Activated CD4-positive, alpha-beta T cell treated with anti-CD3 and anti-CD28 coated beads, Interleukin-2, amount 10 ng/mL, durations not matched to agents 24 days and 14 days (primary cell): ENCODE data around the gene RCSD1. TPM values are rescaled to one million over a fixed set of nuclear protein-coding genes. Genes with fewer than 3 reads are reported as not detected.

Source experiments
- DNase-seq: peaks from one replicate; pipeline ENCODE4 v3.0.0; 2022
- H3K27ac Mint-ChIP-seq: one replicate; pipeline ENCODE4 v1.8.0; 2022; ENCODE audit warnings: mild to moderate bottlenecking, mixed read lengths
- H3K27me3 Mint-ChIP-seq: one replicate; pipeline ENCODE4 v1.8.0; 2022; ENCODE audit warnings: mixed read lengths
- H3K36me3 Mint-ChIP-seq: one replicate; pipeline ENCODE4 v1.8.0; 2022; ENCODE audit warnings: low read depth, mild to moderate bottlenecking, mixed read lengths
- H3K4me1 Mint-ChIP-seq: one replicate; pipeline ENCODE4 v1.8.0; 2021; ENCODE audit warnings: mixed read lengths
- H3K4me3 Mint-ChIP-seq: one replicate; pipeline ENCODE4 v1.8.0; 2022; ENCODE audit warnings: mild to moderate bottlenecking, moderate library complexity, mixed read lengths
- H3K9me3 Mint-ChIP-seq: one replicate; pipeline ENCODE4 v1.8.0; 2021; ENCODE audit warnings: mixed read lengths
- intact Hi-C: fragments of 100-400 bp; cut with micrococcal nuclease; formaldehyde crosslinking; loops from one replicate; pipeline ENCODE4 v1.15.1; 2023
- total RNA-seq: library from RNA; stranded (reverse); gene quantifications from 2 replicates; pipeline ENCODE4 v1.2.3, GENCODE V29; 2022

The RCSD1 gene
- total RNA-seq, 1 donor from 2014 or later = 81.0 TPM

- intact Hi-C loops = no loop called here
- Mint-ChIP-seq H3K27me3 (no peaks in the 10 kb centered on the region), H3K36me3 (peaks cover 44% of the 10 kb centered on the region), H3K27ac (no peak overlapping the region), H3K4me3 (no peak overlapping the region), H3K4me1 (peaks cover 10% of the 10 kb centered on the region), H3K9me3 (no peaks in the 10 kb centered on the region)
- DNase-seq = no peak
Observed at GRCh38 chr1:167706363-167706762, 76.3 kb downstream of the RCSD1 start.

- DNase-seq = no peak
- Mint-ChIP-seq H3K36me3 (peaks cover 38% of the 10 kb centered on the region), H3K4me1 (peaks cover 10% of the 10 kb centered on the region), H3K4me3 (no peak overlapping the region), H3K27ac (peak overlapping the region; percentile 48), H3K27me3 (no peaks in the 10 kb centered on the region), H3K9me3 (no peaks in the 10 kb centered on the region)
- intact Hi-C loops = no loop called here
Observed at GRCh38 chr1:167706931-167707877, 77.2 kb downstream of the RCSD1 start.

GRCh38 chr1:167707942-167708341, 77.9 kb downstream of the RCSD1 start:
- no peaks in the 10 kb centered on the region for H3K9me3 Mint-ChIP-seq
- DNase-seq = no peak
- no peak overlapping the region for H3K4me3 Mint-ChIP-seq
- H3K36me3 Mint-ChIP-seq = peaks cover 35% of the 10 kb centered on the region
- H3K4me1 Mint-ChIP-seq = peaks cover 13% of the 10 kb centered on the region
- peaks cover 5% of the 10 kb centered on the region for H3K27me3 Mint-ChIP-seq
- intact Hi-C loops = no loop called here
- peak overlapping the region; percentile 35 for H3K27ac Mint-ChIP-seq

DNA sequence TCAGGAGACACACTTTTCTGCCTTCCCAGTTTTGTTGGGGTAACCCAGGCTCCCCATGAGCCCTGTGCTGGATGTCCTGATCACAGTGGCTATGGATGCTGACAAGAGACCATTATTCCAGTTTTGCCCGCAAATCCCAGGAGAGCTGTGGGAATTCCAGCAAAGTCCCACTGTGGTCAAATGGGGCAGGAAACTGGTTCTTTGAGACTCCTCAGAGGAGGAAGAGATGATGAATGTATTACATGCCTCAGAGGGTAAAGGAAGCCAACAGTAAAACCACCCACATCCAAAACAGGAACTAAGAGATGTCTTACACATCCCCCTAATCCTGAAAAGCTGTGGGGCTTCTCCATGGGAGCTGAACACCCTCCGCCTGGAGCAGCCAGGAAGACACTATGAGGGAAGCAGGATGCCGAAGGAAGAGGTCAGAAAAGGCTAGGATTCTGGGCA, 78.9 kb downstream of the RCSD1 start:
- no peaks in the 10 kb centered on the region for H3K9me3 Mint-ChIP-seq
- no peak for DNase-seq
- H3K4me1 Mint-ChIP-seq = peaks cover 23% of the 10 kb centered on the region
- H3K27ac Mint-ChIP-seq = no peak overlapping the region
- peaks cover 25% of the 10 kb centered on the region for H3K36me3 Mint-ChIP-seq
- no peak overlapping the region for H3K4me3 Mint-ChIP-seq
- intact Hi-C loops = no loop called here
- H3K27me3 Mint-ChIP-seq = peaks cover 10% of the 10 kb centered on the region

DNA sequence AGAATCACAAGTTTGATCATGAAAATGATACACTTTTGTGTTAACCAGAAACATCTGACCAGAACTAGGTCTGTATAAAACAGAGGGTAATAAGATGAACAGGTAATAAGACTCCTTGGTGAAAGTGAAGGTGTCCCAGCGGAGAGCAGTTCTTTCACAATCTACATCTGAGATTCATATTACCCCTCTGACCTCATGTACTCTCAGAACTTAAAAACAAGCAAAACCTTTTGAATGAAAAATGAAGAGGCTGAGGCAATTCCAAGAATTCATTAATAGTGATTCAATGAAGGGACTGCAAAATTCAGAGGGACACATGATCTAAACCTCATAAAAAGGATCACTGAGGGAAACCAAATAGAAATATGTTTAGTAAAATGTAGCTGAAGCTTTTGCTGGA, 80.8 kb downstream of the RCSD1 start:
- H3K4me3 Mint-ChIP-seq = no peak overlapping the region
- intact Hi-C loops = loop anchor here (5.0 to 10.0 kb wide), 2 partner anchors 254 to 486 kb away; partner anchors contain the start of gene POU2F1
- peaks cover 13% of the 10 kb centered on the region for H3K27me3 Mint-ChIP-seq
- no peak overlapping the region for H3K27ac Mint-ChIP-seq
- H3K36me3 Mint-ChIP-seq = peaks cover 11% of the 10 kb centered on the region
- DNase-seq = no peak
- H3K9me3 Mint-ChIP-seq = no peaks in the 10 kb centered on the region
- peaks cover 35% of the 10 kb centered on the region for H3K4me1 Mint-ChIP-seq

DNA sequence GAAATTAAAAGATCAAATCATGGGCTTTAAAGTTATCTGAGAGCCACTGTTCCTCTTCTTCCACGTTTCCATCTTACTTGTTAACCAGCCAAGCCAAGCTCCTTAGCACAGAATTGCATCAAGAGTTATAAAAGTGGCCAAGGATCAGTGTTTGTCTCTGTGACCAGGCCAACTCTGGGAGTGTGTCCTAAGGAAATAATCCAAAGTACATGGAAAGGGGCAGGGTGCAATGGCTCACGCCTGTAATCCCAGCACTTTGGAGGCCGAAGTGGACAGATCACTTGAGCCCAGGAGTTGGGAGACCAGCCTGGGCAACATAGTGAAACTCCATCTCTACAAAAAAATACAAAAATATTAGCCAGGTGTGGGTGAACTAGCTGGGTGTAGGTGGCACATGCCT, 81.8 kb downstream of the RCSD1 start:
- Mint-ChIP-seq H3K27ac (no peak overlapping the region), H3K36me3 (peaks cover 9% of the 10 kb centered on the region), H3K9me3 (no peaks in the 10 kb centered on the region), H3K4me1 (peaks cover 37% of the 10 kb centered on the region), H3K4me3 (no peak overlapping the region), H3K27me3 (peaks cover 13% of the 10 kb centered on the region)
- no peak for DNase-seq
- intact Hi-C loops = loop anchor here (5.0 to 10.0 kb wide), 2 partner anchors 254 to 487 kb away; partner anchors contain the start of gene POU2F1

DNA sequence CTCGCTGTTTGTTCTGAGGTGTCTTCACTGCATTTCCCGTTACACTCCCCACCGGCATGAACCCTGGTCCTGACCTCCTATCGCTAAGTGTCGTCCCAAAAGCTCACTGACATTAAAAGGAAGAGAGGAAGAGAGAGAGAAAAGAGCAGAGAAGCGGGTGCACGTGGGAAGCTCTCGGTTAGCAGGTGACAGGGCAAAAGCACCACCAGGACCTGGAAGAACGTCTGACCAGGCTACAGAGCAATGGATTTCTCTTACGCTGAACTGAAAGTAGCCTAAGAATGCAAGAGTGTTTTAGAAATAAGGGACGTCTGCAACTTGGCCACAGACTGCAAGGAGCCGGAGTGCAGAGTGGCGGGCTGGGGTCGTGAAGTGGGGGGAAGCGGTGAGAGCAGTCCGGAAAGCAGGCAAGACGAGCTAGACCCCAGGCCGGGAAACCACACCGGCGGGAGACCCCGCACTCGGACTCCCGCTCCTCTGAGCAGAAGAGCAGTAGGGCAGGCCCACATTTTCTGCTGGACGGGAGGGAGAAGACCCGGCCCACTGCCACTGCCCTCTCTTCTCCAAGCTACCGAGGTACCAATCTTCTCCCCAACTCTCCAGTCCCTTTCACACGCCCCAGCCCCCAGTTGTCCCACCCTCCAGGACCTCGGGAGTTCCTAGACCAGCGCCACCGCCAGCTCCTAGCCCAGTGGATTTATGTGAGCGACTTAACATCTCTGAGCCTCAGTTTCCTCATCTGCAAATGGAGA, 83.5 kb downstream of the RCSD1 start:
- H3K4me3 Mint-ChIP-seq = peak overlapping the region; percentile 96
- H3K27ac Mint-ChIP-seq = peak overlapping the region; percentile 98
- no peaks in the 10 kb centered on the region for H3K9me3 Mint-ChIP-seq
- H3K27me3 Mint-ChIP-seq = peaks cover 13% of the 10 kb centered on the region
- DNase-seq = peak; percentile 76
- intact Hi-C loops = loop anchor here (2.0 to 10.0 kb wide), 3 partner anchors 85 to 489 kb away; partner anchors contain the start of gene POU2F1
- peaks cover 48% of the 10 kb centered on the region for H3K4me1 Mint-ChIP-seq
- peaks cover 3% of the 10 kb centered on the region for H3K36me3 Mint-ChIP-seq

DNA sequence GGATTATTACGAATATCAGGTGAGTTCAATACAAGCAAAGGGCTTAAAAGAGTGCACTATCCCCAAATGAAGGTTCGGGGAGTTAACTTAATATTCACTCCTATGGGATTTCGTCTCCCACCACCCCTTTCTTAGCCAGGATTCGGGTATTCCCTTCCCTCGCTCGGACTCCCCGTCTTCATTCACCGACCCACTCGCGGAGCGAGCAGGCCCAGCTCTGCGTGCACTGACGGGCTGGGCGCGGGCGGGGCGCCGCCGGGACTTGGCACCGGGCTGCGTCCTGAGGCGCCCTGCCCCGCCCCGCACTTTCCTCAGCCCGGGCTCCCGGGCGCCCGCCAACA, 84.0 kb downstream of the RCSD1 start:
- Mint-ChIP-seq H3K4me1 (peaks cover 45% of the 10 kb centered on the region), H3K9me3 (no peaks in the 10 kb centered on the region), H3K27ac (peak overlapping the region; percentile 98), H3K27me3 (peaks cover 13% of the 10 kb centered on the region), H3K36me3 (peaks cover 3% of the 10 kb centered on the region), H3K4me3 (peak overlapping the region; percentile 96)
- intact Hi-C loops = loop anchor here (2.0 to 10.0 kb wide), 3 partner anchors 85 to 489 kb away; partner anchors contain the start of gene POU2F1
- DNase-seq = no peak

DNA sequence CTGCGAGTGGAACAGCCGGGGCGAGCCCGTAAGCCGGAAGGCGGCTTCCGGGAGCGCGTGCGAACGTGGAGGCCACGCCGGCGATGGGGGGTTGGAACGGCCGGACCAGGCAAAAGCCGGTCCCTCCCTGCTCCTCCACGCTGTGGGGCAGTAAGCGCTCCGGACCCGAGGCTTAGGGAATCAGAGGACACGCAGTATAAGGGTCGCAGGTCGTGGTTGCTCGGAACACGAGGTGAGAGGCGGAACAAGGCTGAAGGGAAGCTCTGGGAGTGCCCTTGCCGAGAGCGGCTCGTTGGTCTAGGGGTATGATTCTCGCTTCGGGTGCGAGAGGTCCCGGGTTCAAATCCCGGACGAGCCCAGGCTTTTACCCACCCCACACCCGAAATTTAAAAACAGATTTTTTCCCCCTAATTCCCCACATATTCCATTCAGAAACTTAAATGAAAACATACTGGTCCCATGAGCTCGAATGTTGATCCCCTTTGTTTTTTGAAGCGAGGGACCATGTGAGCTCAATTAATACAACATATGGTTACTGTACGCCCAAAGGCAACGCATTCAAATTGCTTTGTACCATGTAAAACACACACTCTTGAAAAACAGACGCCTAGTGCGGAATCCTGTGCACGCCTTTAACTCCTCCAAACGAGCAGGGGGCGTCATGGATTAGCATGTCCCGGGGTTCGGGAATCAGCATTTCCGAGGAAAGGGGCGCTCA, 84.6 kb downstream of the RCSD1 start:
- DNase-seq = peak; percentile 95
- Mint-ChIP-seq H3K9me3 (no peaks in the 10 kb centered on the region), H3K4me3 (peak overlapping the region; percentile 96), H3K36me3 (peaks cover 3% of the 10 kb centered on the region), H3K4me1 (peaks cover 48% of the 10 kb centered on the region), H3K27me3 (peaks cover 13% of the 10 kb centered on the region), H3K27ac (peak overlapping the region; percentile 98)
- intact Hi-C loops = loop anchor here (1.0 to 10.0 kb wide), 7 partner anchors 86 to 490 kb away; partner anchors contain the start of genes DCAF6 and POU2F1

GRCh38 chr1:167715157-167715999, 85.3 kb downstream of the RCSD1 start:
- Mint-ChIP-seq H3K4me3 (peak overlapping the region; percentile 96), H3K27ac (peak overlapping the region; percentile 98), H3K4me1 (peaks cover 56% of the 10 kb centered on the region), H3K27me3 (peaks cover 13% of the 10 kb centered on the region), H3K36me3 (peaks cover 3% of the 10 kb centered on the region), H3K9me3 (no peaks in the 10 kb centered on the region)
- DNase-seq = peak; percentile 97
- intact Hi-C loops = loop anchor here (1.0 to 10.0 kb wide), 6 partner anchors 87 to 491 kb away; partner anchors contain the start of genes DCAF6 and POU2F1

DNA sequence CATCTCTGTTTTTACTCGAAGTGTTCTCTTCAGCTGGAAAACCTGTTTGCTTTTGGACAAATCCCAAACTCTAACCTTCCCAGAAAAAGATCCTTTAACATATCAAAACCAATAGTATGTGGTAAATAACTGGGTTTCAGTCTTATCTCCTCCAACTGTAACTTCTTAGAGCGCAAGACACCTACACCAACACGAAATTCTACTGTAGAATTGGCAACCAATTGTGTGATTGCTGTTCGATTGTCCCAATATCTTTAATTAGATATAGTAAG, 85.9 kb downstream of the RCSD1 start:
- intact Hi-C loops = loop anchor here (1.0 to 10.0 kb wide), 6 partner anchors 87 to 491 kb away; partner anchors contain the start of genes DCAF6 and POU2F1
- H3K36me3 Mint-ChIP-seq = peaks cover 3% of the 10 kb centered on the region
- peak overlapping the region; percentile 96 for H3K4me3 Mint-ChIP-seq
- DNase-seq = no peak
- peak overlapping the region; percentile 98 for H3K27ac Mint-ChIP-seq
- H3K27me3 Mint-ChIP-seq = peaks cover 13% of the 10 kb centered on the region
- H3K9me3 Mint-ChIP-seq = no peaks in the 10 kb centered on the region
- H3K4me1 Mint-ChIP-seq = peaks cover 61% of the 10 kb centered on the region

GRCh38 chr1:167717351-167717750, 87.3 kb downstream of the RCSD1 start:
- Mint-ChIP-seq H3K36me3 (peaks cover 5% of the 10 kb centered on the region), H3K4me3 (peak overlapping the region; percentile 96), H3K9me3 (no peaks in the 10 kb centered on the region), H3K4me1 (peaks cover 67% of the 10 kb centered on the region), H3K27me3 (peaks cover 12% of the 10 kb centered on the region), H3K27ac (peak overlapping the region; percentile 98)
- DNase-seq = no peak
- intact Hi-C loops = loop anchor here (5.0 to 10.0 kb wide), 2 partner anchors 365 to 493 kb away; partner anchors contain the start of gene POU2F1
